GM12872 (cell line): ENCODE measurements around the gene DIP2B.

Experiments used
- CTCF ChIP-seq: IDR thresholded peaks from 3 replicates; pipeline ENCODE4 v1.5.1; 2011; ENCODE audit warnings: low read depth, mild to moderate bottlenecking, low read length, moderate library complexity; ENCODE audit not compliant: insufficient read depth

Gene DIP2B

GRCh38 chr12:50566066-50566465, 61.3 kb downstream of the DIP2B start:
- TF ChIP-seq CTCF: no peak

GRCh38 chr12:50567926-50568325, 63.1 kb downstream of the DIP2B start:
- TF ChIP-seq CTCF: no peak

- TF ChIP-seq CTCF: no peak
These were observed 63.7 kb downstream of the DIP2B start for GRCh38 chr12:50568338-50569091.

GRCh38 chr12:50569321-50569720, 64.5 kb downstream of the DIP2B start:
- no peak for TF ChIP-seq CTCF

GRCh38 chr12:50569876-50570275, 65.1 kb downstream of the DIP2B start:
- no peak for TF ChIP-seq CTCF

GRCh38 chr12:50571786-50572185, 67.0 kb downstream of the DIP2B start:
- no peak for TF ChIP-seq CTCF

GRCh38 chr12:50572287-50572686, 67.5 kb downstream of the DIP2B start:
- TF ChIP-seq CTCF: no peak
